Lower leg skin (tissue), 3 donors: ENCODE results near the gene S1PR3.

Source experiments
- POLR2A ChIP-seq, 2 donors: fragments of 450-650 bp; IDR thresholded peaks; one replicate each; pipeline ENCODE4 v1.6.1; 2016 to 2017; ENCODE audit warnings: antibody characterized with exemption in 2 of 2, mild to moderate bottlenecking in 1 of 2, moderate library complexity in 1 of 2
- TF ChIP-seq, protein P1 (sequence below), 3 donors: fragments of 450-650 bp; IDR thresholded peaks; one replicate each; pipeline ENCODE4 v1.5.1; 2016; ENCODE audit warnings: antibody characterized with exemption in 3 of 3, mild to moderate bottlenecking in 3 of 3, moderate library complexity in 2 of 3

GRCh38 chr9:88968799-88969198, 22.5 kb upstream of the S1PR3 start:
- TF ChIP-seq, protein P1, sequence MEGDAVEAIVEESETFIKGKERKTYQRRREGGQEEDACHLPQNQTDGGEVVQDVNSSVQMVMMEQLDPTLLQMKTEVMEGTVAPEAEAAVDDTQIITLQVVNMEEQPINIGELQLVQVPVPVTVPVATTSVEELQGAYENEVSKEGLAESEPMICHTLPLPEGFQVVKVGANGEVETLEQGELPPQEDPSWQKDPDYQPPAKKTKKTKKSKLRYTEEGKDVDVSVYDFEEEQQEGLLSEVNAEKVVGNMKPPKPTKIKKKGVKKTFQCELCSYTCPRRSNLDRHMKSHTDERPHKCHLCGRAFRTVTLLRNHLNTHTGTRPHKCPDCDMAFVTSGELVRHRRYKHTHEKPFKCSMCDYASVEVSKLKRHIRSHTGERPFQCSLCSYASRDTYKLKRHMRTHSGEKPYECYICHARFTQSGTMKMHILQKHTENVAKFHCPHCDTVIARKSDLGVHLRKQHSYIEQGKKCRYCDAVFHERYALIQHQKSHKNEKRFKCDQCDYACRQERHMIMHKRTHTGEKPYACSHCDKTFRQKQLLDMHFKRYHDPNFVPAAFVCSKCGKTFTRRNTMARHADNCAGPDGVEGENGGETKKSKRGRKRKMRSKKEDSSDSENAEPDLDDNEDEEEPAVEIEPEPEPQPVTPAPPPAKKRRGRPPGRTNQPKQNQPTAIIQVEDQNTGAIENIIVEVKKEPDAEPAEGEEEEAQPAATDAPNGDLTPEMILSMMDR (IDR thresholded peaks at IDR 0.05): no peak
- no peak for TF ChIP-seq POLR2A (IDR thresholded peaks at IDR 0.05)
